HPDE6-E6E7 (cell line): ENCODE data around the gene GORASP2.

Experiments
- DNase-seq: peaks from one replicate; pipeline ENCODE4 v3.0.0; 2011; ENCODE audit warnings: missing footprints; ENCODE audit errors: extremely low spot score

GORASP2 gene

GRCh38 chr2:170923799-170924198, 5.3 kb upstream of the GORASP2 start:
- no peak for DNase-seq

GRCh38 chr2:170924969-170925368, 4.1 kb upstream of the GORASP2 start:
- no peak for DNase-seq

DNA sequence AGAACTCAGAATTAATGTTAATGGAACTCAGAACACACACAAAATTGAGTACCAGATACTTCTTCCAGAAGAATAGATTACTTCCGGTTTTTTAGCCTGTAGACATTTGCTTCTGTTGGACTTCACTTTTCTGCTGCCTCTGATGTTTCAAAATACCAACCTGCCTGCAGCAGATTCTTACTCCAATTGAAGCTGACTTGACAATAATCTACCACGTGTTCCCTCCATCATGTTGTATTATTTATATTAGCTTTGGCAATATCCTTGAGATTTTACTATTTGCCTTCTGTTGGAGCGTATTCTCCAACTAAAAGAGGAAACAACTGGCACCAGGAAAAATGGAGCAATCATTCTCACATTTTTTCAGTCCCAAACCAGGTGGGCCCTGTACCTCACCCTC, 3.1 kb upstream of the GORASP2 start:
- no peak for DNase-seq

- DNase-seq = no peak
Measured at GRCh38 chr2:170926743-170927297, 2.2 kb upstream of the GORASP2 start.

DNA sequence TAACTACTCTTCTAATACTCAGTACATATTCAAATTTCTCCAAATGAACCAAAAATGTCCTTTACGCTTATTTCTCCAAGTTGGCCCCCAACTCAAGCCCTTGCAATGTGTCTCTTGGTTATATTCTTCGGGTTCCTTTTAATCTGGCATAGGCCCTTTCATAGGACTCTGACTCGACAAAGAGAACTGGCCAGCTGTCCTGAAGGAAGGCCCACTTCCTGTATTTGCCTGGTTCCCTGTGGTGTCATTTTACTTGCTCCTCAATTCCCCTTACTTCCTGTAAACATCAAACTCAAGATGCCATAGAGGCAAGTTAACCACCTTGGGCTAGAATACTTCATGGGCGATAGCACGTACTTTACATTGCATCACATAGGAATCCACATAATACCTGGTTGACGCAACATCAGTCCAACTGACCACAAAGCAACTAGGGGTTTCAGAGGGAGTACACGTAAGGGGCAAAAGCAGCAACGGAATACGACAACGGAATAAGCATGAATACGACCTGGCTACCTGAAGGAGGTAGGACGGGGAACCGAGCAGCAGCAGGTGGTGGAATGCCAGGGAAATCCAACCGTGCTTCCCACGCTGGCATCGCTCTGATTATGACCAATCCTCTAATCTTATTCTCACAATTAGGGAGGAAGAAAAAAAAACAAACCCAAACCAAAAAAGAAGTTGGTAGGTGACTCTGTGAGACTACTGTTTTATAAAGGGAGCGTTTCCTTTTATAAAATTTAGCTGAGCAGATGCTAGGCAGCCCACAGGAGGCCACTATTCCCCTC, 823 bp upstream of the GORASP2 start:
- no peak for DNase-seq

- peak; percentile 62 for DNase-seq
Measured at GRCh38 chr2:170929686-170930050, 615 bp downstream of the GORASP2 start.

GRCh38 chr2:170930131-170930990, 1.3 kb downstream of the GORASP2 start:
- DNase-seq = peak; percentile 58

- no peak for DNase-seq
Measured at GRCh38 chr2:170930991-170931266, 1.9 kb downstream of the GORASP2 start.

GRCh38 chr2:170932166-170932565, 3.1 kb downstream of the GORASP2 start:
- no peak for DNase-seq

GRCh38 chr2:170932948-170933347, 3.9 kb downstream of the GORASP2 start:
- DNase-seq = no peak

DNA sequence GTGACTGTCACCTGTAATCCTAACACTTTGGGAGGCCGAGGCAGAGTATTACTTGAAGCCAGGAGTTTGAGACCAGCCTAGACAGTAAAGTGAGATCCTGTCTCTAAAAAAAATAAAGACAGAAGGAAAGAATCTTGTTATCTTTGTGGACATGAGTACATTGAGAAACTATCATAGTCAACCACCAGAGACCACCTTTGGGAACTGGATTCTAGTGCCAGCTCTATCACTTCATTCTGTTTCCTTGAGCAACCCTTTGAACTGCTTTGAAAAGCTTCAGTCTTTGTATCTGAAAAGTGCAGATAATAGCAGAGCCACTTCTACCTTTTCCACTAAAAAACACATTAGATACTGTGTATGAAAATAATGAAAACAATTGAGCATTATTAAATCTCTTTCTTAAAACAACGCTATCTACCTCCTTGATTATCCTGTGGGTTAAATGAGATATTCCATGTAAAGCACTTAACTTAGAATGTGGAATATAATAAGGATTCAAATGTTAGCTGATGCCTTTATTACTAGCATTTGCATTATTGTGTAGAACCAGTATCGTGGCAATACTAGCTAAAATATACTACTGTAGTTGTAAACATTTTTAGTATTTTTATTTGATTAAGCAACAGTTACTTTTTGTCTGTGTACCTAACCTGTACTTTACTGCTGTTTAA, 8.8 kb downstream of the GORASP2 start:
- DNase-seq = no peak

- no peak for DNase-seq
Measured at GRCh38 chr2:170940066-170940465, 11.0 kb downstream of the GORASP2 start.

GRCh38 chr2:170942615-170943014, 13.6 kb downstream of the GORASP2 start:
- no peak for DNase-seq

DNA sequence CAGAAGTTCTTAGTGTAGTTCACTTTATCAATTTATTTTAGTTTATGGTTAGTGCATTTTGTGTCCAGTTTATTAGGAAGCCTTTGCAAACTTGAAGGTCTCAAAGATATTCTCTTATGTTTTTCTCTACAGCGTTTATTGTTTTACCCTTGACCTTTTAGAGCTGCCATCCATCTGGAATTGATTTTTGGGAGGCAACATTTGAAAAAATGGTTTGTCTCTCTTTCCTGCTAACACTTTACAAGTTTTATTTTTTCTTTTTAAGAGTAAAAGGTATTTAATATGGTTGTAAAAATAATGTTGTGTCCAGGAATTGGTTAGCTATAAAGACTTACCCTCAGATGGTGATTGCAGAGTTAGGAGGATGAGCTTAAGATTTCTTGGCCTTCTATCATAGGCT, 14.0 kb downstream of the GORASP2 start:
- DNase-seq = no peak

DNA sequence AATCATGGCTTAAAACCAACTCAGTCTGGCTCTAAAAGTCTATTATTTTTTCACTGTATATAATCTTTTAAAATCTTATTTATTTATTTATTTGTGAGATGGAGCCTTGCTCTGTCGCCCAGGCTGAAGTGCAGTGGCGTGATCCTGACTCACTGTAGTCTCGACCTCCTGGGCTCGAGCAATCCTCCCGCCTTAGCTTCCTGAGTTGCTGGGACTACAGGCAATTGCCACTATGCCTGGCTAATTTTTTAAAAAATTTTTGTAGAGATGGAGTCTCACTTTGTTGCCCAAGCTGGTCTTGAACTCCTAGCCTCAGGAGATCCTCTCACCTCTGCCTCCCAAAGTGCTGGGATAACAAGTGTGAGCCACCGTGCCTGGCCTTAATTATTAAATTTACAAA, 14.5 kb downstream of the GORASP2 start:
- DNase-seq = no peak

DNA sequence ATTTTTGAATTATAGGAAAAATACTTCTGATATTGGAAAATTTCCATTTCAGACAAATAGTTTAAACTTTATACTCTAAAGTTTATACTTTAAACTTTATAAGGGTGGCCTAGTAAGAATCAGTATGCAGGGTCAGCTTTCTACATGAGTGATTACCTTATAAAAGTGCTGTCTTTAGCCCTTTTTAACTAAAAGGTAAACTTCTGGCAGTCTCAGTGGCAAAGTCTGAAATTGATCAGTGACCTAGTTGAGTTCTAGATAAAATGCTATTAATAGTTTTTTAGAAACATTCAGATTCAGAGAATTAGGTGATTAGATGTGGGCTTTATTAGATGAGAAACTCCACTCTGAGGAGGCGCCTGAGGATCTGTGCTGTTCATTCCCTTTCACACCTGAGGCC, 15.5 kb downstream of the GORASP2 start:
- no peak for DNase-seq

DNA sequence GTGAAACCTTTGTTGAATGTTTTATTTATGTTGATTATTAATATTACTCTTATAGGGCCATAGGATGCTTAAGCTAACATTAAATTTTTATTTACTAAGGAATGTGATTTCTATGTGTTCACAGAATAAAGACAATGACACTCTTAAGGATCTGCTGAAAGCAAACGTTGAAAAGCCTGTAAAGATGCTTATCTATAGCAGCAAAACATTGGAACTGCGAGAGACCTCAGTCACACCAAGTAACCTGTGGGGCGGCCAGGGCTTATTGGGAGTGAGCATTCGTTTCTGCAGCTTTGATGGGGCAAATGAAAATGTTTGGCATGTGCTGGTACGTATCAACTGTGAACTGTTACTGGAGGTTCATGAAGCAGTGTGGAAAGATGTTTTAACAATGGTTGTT, 20.4 kb downstream of the GORASP2 start:
- no peak for DNase-seq

GRCh38 chr2:170950221-170950761, 21.2 kb downstream of the GORASP2 start:
- DNase-seq = no peak

DNA sequence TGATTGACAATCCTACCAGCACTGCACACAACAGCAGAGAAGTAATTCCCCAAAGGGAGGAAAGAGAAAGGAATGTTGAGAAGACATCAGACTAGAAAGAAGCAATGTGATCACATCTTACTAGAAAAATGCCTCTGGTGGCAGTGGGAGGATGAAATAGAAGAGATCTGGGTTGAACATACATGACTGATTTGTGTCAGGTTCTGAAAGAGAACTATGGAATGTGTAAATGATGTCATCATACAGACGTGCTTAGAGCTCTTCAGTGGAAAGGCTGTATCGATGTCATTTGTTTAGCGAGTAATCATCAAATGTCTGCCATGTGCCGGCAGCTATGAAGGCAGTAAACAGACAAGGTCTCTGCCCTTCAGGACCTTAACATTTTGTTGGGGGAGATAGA, 24.9 kb downstream of the GORASP2 start:
- no peak for DNase-seq

DNA sequence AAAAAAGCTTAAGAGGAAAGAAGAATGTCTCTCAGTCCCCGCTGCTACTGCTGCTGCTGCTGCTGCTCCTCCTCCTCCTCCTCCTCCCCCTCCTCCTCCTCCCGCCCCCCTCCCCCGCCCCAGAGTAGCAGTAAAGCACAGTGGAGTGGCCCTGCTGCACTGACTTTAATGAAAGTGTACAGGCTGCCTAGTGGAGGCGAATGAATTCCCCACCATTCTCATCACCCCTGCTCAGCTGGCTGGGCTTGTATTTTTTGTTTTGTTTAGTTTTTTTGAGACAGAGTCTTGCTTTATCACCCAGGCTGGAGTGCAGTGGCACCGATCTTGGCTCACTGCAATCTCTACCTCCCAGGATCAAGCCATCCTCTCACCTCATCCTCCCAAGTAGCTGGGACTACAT, 34.3 kb downstream of the GORASP2 start:
- DNase-seq = no peak

DNA sequence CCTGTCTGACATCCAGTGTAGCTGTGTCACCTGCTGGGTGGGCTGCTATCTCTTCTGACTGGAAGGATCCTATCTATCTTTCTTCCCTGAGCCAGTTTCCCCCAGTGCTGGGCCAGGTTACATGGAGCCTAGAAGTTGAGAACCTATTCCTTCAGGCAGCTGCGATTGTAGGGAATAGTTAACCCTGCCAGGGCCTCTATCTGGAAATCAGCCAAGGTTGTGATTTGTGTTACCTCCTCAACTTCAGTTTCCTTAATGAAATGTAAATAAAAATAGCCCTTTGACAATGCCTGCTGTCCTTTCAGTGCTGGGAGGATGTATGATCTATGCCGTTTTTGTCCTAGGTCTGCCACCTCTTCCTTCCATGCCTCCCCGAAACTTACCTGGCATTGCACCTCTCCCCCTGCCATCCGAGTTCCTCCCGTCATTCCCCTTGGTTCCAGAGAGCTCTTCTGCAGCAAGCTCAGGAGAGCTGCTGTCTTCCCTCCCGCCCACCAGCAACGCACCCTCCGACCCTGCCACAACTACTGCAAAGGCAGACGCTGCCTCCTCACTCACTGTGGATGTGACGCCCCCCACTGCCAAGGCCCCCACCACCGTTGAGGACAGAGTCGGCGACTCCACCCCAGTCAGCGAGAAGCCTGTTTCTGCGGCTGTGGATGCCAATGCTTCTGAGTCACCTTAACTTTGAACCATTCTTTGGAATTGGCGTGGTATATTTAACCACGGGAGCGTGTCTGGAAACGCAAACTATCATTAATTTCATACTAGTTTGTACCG, 36.6 kb downstream of the GORASP2 start:
- DNase-seq = peak; percentile 68
